Stimulated activated CD8-positive, alpha-beta memory T cell treated with anti-CD3 and anti-CD28 coated beads, Interleukin-4, amount 100 ng/mL, for 1 hour (primary cell): ENCODE results near the gene ZFHX3.

Experiments
- DNase-seq, 2 donors: peaks; one replicate each; pipeline ENCODE4 v3.0.0-alpha.2; 2020; ENCODE audit warnings: low read depth in 2 of 2, low spot score in 1 of 2

ZFHX3 gene

GRCh38 chr16:72766506-72766905 lies 281.4 kb downstream of the ZFHX3 start:
- DNase-seq, result no peak

- no peak for DNase-seq
Observed at GRCh38 chr16:72764015-72764654, 283.8 kb downstream of the ZFHX3 start.

GRCh38 chr16:72760581-72760980 lies 287.3 kb downstream of the ZFHX3 start:
- DNase-seq, result no peak

GRCh38 chr16:72753881-72754280 lies 294.0 kb downstream of the ZFHX3 start:
- no peak for DNase-seq

- no peak for DNase-seq
Observed at GRCh38 chr16:72752004-72752695, 295.8 kb downstream of the ZFHX3 start.

GRCh38 chr16:72751076-72751475 lies 296.9 kb downstream of the ZFHX3 start:
- DNase-seq, result no peak

- no peak for DNase-seq
Observed at GRCh38 chr16:72749091-72749490, 298.8 kb downstream of the ZFHX3 start.

GRCh38 chr16:72744076-72744793 lies 303.7 kb downstream of the ZFHX3 start:
- DNase-seq, result no peak

- no peak for DNase-seq
Observed at GRCh38 chr16:72743011-72743761, 304.7 kb downstream of the ZFHX3 start.

GRCh38 chr16:72740347-72740746 lies 307.6 kb downstream of the ZFHX3 start:
- no peak for DNase-seq

- DNase-seq, result no peak
Observed at GRCh38 chr16:72739577-72739976, 308.4 kb downstream of the ZFHX3 start.

GRCh38 chr16:72736074-72736473 lies 311.9 kb downstream of the ZFHX3 start:
- DNase-seq, result no peak
